Central memory CD4-positive, alpha-beta T cell (primary cell): Measurements from ENCODE around the gene AGBL5.

ENCODE experiments used
- DNase-seq: peaks from one replicate; pipeline ENCODE4 v3.0.0; 2022

The AGBL5 gene

DNA sequence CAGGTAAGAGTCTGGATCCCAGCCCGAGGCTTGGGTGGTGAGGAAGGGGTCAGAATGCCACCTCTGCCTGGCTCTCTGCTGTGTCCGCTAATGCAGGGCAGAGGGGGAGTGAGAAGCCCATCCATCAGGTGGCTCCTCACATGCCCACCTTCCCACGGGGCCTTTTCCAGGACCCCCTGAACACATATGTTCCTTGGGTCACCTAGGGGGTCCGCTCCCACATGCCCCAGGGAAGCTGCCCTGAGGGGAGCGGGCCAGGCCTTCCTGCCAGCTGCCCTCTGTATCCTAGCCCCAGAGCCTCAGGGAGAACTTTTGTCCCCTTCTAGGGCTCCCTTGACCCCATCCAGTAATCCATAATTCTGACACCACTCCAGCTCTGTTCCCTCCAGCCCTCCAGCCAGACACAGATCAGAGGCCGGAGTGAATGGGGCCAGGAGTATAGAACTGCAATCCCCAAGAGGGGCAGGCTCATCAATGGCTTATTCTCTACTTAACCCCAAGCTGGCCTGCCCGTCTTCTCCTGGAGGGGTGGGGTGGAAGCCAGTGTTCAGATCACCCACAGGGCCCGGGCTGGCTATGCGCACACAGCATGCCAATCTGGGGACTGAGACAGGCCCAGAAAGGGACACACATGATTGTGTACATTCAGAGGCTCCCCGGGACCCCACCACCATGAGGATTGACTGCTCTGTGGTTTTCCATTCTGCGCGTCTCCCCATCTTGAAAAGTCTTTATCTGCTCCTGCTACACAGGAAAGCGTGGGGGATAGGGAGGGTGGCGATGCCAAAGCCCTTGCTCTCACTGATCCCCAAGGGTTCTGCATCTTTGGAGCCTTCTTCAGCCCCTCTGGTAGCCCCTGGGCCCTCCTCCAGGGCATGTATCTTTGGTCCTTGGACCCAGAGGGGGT is 28.0 kb downstream of the AGBL5 start:
- DNase-seq, result no peak

DNA sequence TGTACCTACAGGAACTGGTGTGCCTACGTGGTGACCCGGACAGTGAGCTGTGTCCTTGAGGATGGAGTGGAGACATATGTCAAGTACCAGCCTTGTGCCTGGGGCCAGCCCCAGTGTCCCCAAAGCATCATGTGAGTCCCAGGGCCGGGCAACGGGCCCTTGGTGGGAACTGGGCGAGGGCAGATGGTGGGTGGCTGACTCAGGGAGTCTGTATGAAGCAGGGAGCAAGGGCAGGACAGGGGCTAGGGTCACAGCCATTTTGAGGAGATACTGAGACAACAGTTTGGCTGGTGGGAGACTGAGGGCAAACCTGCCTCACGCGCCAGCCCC is 28.6 kb downstream of the AGBL5 start:
- no peak for DNase-seq

DNA sequence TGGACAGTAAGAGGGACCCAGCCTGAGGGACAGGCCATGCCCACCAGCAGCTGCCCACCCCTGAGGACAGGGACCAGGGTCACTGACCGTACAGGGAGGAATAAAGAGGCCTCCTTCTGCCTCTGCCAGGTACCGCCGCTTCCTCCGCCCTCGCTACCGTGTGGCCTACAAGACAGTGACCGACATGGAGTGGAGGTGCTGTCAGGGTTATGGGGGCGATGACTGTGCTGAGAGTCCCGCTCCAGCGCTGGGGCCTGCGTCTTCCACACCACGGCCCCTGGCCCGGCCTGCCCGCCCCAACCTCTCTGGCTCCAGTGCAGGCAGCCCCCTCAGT is 29.1 kb downstream of the AGBL5 start:
- DNase-seq, result no peak

DNA sequence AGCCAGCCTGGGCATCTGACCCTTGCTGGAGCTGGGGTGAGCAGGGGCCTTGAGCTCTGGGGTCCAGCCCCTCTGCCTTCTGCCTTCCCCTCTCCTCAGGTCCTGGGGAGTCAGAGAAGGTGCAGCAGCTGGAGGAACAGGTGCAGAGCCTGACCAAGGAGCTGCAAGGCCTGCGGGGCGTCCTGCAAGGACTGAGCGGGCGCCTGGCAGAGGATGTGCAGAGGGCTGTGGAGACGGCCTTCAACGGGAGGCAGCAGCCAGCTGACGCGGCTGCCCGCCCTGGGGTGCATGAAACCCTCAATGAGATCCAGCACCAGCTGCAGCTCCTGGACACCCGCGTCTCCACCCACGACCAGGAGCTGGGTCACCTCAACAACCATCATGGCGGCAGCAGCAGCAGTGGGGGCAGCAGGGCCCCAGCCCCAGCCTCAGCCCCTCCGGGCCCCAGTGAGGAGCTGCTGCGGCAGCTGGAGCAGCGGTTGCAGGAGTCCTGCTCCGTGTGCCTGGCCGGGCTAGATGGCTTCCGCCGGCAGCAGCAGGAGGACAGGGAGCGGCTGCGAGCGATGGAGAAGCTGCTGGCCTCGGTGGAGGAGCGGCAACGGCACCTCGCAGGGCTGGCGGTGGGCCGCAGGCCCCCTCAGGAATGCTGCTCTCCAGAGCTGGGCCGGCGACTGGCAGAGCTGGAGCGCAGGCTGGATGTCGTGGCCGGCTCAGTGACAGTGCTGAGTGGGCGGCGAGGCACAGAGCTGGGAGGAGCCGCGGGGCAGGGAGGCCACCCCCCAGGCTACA is 30.7 kb downstream of the AGBL5 start:
- DNase-seq, result no peak

DNA sequence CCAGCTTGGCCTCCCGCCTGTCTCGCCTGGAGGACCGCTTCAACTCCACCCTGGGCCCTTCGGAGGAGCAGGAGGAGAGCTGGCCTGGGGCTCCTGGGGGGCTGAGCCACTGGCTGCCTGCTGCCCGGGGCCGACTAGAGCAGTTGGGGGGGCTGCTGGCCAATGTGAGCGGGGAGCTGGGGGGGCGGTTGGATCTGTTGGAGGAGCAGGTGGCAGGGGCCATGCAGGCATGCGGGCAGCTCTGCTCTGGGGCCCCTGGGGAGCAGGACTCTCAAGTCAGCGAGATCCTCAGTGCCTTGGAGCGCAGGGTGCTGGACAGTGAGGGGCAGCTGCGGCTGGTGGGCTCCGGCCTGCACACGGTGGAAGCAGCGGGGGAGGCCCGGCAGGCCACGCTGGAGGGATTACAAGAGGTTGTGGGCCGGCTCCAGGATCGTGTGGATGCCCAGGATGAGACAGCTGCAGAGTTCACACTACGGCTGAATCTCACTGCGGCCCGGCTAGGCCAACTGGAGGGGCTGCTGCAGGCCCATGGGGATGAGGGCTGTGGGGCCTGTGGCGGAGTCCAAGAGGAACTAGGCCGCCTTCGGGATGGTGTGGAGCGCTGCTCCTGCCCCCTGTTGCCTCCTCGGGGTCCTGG is 31.4 kb downstream of the AGBL5 start:
- DNase-seq, result no peak

DNA sequence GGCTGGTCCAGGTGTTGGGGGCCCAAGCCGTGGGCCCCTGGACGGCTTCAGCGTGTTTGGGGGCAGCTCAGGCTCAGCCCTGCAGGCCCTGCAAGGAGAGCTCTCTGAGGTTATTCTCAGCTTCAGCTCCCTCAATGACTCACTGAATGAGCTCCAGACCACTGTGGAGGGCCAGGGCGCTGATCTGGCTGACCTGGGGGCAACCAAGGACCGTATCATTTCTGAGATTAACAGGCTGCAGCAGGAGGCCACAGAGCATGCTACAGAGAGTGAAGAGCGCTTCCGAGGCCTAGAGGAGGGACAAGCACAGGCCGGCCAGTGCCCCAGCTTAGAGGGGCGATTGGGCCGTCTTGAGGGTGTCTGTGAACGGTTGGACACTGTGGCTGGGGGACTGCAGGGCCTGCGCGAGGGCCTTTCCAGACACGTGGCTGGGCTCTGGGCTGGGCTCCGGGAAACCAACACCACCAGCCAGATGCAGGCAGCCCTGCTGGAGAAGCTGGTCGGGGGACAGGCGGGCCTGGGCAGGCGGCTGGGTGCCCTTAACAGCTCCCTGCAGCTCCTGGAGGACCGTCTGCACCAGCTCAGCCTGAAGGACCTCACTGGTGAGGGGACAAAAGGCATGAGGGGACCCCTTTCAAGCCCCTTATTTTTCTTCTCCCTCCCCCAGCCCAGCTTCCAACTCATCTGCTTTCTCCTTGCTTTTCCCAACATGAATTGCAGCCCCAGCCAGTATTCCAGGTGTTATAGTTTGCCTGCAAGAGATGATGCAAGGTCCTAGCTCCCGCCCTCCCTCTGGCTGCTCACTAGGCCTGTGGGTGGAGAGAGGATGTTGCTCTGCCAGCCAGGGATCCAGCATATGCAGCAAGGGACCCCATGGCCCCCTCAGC is 32.2 kb downstream of the AGBL5 start:
- no peak for DNase-seq

DNA sequence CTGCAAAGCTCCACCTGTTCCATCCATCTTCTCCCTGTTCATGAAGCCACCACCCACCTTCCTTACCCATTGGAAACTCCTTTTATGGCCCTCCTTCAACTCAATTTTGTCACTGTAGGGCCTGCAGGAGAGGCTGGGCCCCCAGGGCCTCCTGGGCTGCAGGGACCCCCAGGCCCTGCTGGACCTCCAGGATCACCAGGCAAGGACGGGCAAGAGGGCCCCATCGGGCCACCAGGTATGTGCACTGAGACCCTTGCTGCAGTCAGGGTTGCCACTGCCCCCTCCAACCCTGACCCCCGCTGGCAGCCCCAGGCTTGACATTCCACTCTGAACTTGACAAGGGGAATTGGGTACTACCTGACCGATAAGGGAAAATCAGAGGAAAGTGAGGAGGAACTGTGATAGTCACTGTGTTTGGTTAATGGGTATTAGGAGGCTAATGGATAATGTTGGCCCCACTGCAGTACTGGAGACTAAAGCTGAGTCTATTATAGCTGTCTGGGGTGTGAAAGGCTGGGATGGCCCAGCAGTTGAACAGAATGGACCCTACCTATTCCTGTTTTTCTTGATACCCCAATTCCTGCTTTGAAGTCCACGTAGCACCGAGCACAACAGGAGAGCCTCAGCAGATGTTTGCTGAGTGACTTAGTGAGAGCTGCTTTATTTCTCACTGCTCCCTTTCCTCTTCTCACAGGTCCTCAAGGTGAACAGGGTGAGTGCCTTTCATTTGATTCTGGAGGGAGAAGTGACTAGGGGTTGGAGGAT is 33.0 kb downstream of the AGBL5 start:
- no peak for DNase-seq

DNA sequence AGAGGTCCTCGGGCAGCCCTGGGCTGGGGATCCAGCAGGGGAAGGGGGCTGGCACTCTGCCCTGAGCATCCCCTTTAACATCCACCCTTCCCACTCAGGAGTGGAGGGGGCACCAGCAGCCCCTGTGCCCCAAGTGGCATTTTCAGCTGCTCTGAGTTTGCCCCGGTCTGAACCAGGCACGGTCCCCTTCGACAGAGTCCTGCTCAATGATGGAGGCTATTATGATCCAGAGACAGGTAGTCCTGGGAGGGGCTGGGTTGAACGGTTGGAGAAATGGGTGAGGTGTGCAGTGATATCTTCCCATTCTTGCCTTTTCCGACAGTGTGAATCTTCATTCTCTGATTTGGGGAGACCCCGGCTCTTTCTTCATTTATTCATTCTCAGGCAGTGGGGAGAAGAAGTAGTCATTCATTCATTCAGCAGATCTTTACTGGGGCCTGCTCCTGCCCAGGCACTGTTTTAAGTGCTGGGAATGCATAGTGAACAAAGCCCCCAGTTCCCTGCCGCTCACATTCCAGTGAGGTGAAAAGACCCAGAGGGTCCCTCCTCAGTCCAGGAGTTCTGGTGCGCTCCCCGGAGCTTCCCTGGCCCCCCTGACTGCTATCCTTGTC is 33.7 kb downstream of the AGBL5 start:
- no peak for DNase-seq

DNA sequence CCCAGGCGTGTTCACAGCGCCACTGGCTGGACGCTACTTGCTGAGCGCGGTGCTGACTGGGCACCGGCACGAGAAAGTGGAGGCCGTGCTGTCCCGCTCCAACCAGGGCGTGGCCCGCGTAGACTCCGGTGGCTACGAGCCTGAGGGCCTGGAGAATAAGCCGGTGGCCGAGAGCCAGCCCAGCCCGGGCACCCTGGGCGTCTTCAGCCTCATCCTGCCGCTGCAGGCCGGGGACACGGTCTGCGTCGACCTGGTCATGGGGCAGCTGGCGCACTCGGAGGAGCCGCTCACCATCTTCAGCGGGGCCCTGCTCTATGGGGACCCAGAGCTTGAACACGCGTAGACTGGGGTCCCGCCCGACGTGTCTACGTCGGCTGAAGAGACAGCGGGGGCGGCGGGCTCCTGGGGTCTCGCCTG is 34.2 kb downstream of the AGBL5 start:
- no peak for DNase-seq

DNA sequence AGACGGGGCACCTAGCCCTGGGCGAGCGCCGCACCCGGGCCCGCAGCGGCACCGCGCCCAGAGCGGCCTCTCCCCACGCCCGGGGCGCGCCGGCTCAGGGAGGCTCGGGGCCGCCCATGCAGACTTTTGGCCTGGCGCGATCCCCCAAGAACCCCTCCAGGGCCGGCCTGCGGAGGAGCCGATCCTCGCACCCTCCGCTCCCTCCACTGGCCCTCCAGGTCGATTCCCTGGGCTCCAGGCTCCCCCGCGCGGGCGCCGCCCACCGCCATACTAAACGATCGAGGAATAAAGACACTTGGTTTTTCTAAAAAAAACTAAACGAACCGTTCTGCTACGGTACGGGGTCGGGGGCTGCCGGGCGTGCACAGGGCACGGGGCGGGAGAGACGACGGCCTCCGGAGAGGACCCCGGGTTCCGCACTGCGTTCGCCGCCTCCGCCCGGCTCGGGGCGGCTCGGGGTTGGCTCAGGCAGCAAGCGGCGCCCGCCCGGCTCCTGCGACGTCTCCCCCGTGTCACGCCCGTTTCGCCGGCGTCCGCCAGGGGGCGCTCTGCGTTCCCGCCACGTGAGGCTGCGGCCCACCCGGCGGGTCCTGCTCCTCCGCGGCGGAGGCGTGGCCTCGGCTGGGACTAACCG is 34.7 kb downstream of the AGBL5 start:
- peak; percentile 98 for DNase-seq

DNA sequence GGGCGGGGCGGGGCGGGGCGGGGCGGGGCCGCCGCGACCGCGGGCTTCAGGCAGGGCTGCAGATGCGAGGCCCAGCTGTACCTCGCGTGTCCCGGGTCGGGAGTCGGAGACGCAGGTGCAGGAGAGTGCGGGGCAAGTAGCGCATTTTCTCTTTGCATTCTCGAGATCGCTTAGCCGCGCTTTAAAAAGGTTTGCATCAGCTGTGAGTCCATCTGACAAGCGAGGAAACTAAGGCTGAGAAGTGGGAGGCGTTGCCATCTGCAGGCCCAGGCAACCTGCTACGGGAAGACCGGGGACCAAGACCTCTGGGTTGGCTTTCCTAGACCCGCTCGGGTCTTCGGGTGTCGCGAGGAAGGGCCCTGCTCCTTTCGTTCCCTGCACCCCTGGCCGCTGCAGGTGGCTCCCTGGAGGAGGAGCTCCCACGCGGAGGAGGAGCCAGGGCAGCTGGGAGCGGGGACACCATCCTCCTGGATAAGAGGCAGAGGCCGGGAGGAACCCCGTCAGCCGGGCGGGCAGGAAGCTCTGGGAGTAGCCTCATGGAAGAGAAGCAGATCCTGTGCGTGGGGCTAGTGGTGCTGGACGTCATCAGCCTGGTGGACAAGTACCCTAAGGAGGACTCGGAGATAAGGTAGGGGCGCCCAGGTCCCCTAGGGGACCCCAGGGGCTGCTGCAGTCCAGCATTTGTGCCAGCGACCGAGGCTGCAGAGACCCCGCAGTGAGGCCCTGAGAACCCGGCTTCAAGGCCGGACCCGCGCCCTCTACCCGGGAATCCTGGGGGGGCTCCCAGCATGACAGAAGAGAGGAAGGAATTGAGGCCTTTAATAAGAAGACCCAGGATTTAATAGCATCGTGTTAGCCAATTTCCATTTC is 35.5 kb downstream of the AGBL5 start, which contains the start of gene KHK:
KHK (plus strand) TSS at position 49 of the 870 bp plus-strand sequence; CDS start at position 537, 488 bp downstream.
- DNase-seq, result no peak

DNA sequence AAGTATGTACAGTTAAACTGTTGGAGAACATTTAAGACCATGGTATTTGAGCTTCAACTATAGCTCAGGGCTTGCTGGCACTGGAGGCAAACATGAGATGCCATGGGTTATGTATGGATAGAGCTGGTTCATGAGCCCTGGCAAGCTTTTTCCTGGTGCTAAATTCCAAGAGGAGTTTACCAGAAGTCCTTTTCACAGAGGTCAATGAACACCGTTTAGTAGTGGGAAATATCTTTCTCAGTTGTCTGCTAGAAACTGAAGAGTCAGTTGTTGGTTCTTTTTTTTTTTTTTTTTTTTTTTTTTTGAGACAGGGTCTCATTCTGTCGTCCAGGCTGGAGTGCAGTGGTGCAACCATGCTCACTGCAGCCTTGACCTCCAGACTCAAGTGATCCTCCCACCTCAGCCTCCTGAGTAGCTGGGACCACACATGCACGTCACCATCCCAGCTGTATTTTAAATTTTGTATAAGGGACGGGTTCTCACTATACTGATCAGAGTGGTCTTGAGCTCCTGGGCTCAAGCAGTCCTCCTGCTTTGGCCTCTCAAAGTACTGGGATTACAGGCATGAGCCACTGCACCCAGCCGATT is 36.4 kb downstream of the AGBL5 start:
- no peak for DNase-seq

DNA sequence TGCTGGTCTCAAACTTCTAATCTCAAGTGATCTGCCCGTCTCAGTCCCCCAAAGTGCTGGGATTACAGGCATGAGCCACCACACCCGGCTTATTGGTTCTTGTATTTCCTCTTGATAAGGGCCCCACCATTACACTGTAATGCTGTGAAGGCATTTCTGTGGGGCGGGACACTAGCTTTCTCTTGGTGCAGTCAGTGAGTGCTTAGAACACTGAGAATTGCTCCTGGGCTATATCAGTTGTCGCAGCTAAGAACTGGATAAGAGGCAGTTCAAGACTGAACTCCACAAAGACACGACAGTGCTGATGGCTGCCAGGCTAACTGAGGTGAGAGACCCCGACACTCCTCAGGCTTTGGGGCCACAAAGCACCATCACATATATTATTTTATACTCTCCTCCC is 37.2 kb downstream of the AGBL5 start:
- DNase-seq, result no peak

DNA sequence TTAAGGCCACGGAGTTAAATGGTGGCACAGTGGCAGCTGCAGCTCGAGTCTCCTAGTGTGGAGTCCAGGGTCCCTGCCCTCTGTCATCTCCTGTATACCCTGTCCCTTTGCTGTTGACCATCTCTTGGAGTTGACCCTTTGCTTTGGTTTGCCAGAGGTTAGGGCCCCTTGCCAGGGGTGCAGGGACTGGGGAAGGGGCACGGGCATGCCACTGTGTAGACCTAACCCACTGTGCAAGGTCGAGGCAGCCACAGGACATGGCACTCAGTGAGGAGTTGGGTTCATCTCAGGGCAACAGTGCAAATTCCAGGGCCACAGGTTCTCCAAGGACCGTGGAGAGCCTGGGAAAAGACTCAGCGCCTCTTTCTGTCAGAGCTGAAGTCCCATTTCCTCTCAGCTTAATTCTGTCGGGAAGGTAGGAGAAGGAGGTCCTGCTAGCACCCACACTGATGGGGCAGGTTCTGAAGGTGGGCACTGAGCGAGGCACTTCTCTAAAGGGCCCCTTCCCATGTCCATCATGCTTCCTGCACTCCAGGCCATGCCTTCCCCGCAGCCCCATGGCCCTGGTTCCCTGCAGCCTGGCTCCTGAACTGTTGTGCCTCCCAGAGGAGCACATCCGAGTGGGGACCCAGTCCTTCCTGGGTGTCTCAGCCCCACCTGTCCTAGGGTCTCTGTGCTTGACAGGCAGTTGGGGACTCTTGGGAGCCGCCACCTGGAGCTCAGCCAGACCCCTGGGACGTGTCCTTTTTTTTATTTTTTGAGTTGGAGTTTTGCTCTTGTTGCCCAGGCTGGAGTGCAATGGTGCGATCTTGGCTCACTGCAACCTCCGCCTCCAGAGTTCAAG is 37.9 kb downstream of the AGBL5 start:
- DNase-seq, result no peak

DNA sequence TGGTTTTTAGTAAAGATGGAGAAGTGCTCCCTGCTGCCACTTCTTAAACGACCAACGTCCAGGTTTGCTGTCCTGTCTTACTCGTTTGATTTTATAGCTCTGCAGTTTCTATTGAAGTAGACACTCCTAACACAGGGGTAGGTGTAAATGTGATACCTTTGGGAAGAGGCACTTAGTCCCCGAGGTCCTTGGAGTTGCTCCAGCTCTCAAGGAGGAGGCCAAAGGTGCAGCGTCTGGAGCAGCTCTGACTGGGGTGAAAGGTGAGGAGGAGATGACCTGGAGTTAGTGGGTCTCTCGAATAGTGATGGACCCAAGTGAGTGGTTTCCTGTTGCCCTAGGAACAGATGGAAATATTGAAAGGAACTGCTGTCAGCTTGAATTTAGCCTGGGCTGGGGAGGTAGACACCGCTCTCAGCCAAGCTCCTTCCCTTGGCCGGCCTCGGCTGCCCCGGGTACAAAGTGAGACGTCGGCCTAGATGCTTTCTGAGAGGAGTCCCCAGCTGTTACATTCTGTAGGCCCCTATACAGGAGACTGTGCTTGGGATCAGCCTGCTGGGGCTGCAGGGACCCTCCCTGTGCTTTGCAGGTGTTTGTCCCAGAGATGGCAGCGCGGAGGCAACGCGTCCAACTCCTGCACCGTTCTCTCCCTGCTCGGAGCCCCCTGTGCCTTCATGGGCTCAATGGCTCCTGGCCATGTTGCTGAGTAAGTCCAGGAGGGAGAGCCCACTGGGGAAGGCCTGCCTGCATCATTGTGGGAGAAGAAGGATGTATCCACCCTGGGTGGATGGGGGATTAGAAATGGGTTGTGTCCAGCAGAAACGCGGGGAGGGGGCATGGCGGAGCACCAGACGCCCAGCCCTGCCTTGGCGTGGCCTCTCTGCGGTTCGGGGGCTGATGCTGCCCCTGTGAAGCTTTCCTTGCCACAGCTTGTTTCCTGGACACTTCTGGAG is 40.6 kb downstream of the AGBL5 start:
- DNase-seq, result no peak

DNA sequence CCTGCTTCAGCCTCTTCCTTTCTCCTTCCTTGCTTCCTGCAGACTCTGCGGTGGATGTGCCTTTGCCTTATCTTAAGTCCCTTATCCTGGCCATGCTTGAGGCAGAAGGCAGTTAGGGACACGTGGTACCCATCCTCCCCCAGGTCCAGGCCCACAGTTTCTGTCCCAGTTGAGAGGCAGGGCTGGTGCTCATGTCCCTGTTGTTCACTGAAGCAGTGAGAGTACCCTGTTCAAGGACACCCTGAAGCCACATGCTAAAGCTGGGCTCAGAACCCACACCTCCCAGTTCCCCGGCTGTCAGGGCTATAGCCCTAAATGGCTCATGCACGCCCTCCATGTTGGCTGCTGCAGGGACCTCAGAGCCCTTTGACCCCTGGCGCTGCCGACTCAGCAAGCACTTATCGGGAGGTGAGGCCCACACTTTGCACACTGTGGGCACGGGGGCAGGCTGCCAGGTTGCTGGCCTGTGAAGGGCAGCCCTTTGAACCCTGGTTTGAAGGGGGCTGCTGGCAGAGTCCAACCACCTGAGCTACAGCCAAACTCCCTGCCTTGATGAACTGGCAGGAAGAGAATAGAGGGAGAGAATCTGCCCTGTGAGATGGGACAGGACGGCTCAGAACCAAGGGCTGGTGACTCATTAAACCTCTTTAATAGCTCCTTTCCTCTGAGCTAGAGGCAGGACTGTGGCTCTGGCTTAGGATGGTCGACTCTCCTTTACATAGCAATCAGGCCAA is 41.4 kb downstream of the AGBL5 start:
- DNase-seq, result no peak
